HL-60 (cell line): Measurements from ENCODE around the gene RC3H2.

Experiments used
- DNase-seq, 2 experiments: peaks; one replicate each; pipeline ENCODE4 v3.0.0-alpha.2; 2010 to 2020; ENCODE audit warnings: low read depth in 1 of 2, low spot score in 1 of 2
- H3K27ac ChIP-seq: fragments of 250-450 bp; sonication (Bioruptor Pico); replicated peaks from 2 replicates; pipeline ENCODE4 v1.5.1; 2020; ENCODE audit warnings: mild to moderate bottlenecking, moderate library complexity
- H3K27me3 ChIP-seq: fragments of 250-450 bp; sonication (Bioruptor Pico); 2 replicates; pipeline ENCODE4 v1.5.1; 2021; ENCODE audit warnings: mild to moderate bottlenecking, moderate library complexity; ENCODE audit not compliant: insufficient read depth, poor library complexity, severe bottlenecking
- H3K4me3 ChIP-seq: replicated peaks from 2 replicates; pipeline ENCODE4 v1.5.1; 2011; ENCODE audit warnings: mild to moderate bottlenecking, control low read depth, low read length; ENCODE audit not compliant: insufficient read depth
- GABPA ChIP-seq: IDR thresholded peaks from 2 replicates; pipeline ENCODE4 v1.6.1; 2012; ENCODE audit warnings: low read depth
- POLR2AphosphoS5 ChIP-seq: IDR thresholded peaks from 2 replicates; pipeline ENCODE4 v1.6.1; 2012; ENCODE audit warnings: low read depth
- SPI1 ChIP-seq: IDR thresholded peaks from 2 replicates; pipeline ENCODE4 v1.6.1; 2012; ENCODE audit warnings: low read depth, mild to moderate bottlenecking, borderline replicate concordance
- TF ChIP-seq, protein P1 (sequence below): IDR thresholded peaks from 2 replicates; pipeline ENCODE4 v1.6.1; 2012; ENCODE audit warnings: low read depth; ENCODE audit not compliant: insufficient replicate concordance
- TF ChIP-seq, protein P2 (sequence below): IDR thresholded peaks from one replicate; pipeline ENCODE4 v1.5.1; 2011; ENCODE audit warnings: low read length, control low read depth, inconsistent platforms; ENCODE audit not compliant: insufficient read depth

RC3H2 gene

DNA sequence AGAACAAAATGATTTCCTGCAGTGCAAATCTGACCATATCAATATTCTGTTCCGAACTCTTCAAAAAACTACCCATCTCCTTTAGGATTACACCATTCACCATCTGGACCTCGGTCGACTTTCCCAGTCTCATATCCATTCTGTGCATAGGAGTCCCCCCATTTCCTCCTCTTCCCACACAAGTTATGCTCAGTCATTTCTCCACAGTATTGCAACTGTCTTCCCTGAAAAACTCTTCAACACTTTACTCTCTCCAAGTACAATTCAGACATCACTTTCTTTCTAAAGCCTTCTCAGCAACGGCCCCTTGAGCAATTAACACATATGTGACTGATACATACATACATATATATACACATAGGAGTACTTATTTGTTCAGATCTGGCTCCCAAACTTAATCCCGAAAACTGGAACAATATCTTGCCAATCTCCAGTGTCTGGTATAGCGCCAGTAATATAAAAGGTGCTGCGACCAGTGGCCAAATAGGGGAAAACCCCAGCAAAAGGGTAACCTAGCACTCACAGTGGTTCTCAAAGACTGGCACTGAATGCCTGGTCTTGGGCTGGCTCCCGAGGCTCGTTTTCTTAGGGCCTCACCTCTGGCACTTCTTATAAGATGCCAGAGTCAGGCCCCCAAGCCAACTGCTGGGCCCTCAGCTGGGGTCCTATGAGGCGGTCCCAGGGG, 25.5 kb upstream of the RC3H2 start:
- peak overlapping the region; percentile 82 for H3K27ac ChIP-seq
- H3K27me3 ChIP-seq: no peaks in the 10 kb centered on the region
- DNase-seq: peak in 1 of 2 experiments; percentile 27
- TF ChIP-seq SPI1 (no peak), GABPA (no peak), POLR2AphosphoS5 (no peak)
- TF ChIP-seq, protein P1, sequence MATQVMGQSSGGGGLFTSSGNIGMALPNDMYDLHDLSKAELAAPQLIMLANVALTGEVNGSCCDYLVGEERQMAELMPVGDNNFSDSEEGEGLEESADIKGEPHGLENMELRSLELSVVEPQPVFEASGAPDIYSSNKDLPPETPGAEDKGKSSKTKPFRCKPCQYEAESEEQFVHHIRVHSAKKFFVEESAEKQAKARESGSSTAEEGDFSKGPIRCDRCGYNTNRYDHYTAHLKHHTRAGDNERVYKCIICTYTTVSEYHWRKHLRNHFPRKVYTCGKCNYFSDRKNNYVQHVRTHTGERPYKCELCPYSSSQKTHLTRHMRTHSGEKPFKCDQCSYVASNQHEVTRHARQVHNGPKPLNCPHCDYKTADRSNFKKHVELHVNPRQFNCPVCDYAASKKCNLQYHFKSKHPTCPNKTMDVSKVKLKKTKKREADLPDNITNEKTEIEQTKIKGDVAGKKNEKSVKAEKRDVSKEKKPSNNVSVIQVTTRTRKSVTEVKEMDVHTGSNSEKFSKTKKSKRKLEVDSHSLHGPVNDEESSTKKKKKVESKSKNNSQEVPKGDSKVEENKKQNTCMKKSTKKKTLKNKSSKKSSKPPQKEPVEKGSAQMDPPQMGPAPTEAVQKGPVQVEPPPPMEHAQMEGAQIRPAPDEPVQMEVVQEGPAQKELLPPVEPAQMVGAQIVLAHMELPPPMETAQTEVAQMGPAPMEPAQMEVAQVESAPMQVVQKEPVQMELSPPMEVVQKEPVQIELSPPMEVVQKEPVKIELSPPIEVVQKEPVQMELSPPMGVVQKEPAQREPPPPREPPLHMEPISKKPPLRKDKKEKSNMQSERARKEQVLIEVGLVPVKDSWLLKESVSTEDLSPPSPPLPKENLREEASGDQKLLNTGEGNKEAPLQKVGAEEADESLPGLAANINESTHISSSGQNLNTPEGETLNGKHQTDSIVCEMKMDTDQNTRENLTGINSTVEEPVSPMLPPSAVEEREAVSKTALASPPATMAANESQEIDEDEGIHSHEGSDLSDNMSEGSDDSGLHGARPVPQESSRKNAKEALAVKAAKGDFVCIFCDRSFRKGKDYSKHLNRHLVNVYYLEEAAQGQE: no peak
- TF ChIP-seq, protein P2, sequence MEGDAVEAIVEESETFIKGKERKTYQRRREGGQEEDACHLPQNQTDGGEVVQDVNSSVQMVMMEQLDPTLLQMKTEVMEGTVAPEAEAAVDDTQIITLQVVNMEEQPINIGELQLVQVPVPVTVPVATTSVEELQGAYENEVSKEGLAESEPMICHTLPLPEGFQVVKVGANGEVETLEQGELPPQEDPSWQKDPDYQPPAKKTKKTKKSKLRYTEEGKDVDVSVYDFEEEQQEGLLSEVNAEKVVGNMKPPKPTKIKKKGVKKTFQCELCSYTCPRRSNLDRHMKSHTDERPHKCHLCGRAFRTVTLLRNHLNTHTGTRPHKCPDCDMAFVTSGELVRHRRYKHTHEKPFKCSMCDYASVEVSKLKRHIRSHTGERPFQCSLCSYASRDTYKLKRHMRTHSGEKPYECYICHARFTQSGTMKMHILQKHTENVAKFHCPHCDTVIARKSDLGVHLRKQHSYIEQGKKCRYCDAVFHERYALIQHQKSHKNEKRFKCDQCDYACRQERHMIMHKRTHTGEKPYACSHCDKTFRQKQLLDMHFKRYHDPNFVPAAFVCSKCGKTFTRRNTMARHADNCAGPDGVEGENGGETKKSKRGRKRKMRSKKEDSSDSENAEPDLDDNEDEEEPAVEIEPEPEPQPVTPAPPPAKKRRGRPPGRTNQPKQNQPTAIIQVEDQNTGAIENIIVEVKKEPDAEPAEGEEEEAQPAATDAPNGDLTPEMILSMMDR: no peak
- H3K4me3 ChIP-seq: peak overlapping the region; percentile 94

DNA sequence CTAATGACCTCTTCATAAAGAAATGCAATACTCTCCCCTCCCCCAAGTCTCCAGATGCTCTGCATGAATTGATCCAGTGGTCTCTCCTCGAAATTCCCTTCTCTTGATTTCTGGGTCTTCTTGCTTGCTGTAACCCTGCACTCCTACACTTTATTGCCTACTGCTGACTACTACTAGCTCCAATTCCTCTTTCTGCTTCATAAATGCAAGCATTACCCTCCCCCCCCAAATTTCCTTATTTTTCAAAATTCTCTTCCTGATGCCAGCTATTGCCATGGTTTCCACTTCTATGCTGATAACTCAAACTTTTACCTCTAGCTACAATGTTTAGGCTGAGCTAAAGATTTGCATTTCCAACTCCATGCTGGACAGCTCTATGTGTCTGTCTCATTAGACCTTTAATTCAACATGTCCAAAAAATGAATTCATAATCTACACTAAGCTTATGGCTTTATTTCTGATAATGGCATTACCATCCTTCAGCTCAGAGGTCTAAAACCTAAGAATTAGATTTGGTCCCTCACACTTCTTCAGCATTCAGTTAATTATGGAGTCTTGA, 24.7 kb upstream of the RC3H2 start:
- TF ChIP-seq, protein P2: no peak
- TF ChIP-seq SPI1 (peak; percentile 60; the same call in 1 of the 2 replicates), GABPA (no peak), POLR2AphosphoS5 (no peak)
- TF ChIP-seq, protein P1: peak; percentile 84
- no peak overlapping the region for H3K27ac ChIP-seq
- H3K27me3 ChIP-seq: no peaks in the 10 kb centered on the region
- H3K4me3 ChIP-seq: no peak overlapping the region
- DNase-seq: no peak

DNA sequence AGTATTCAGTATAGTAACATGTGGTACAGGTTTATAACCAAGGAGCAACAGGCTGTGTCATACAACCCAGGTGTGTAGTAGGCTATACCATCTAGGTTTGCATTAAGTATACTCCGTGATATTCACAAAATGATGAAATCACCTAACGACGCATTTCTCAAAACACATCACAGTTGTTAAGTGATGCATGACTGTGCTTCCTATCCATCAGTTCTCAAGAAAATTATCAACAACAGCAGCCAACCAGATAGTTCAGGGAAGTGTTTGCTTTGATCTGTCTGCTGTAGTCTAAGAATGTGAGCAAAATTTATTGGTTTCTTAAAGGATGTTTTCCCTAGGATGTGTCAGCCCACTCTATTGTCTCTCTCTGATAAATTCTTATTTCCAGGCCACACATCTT, 18.8 kb upstream of the RC3H2 start:
- no peaks in the 10 kb centered on the region for H3K27me3 ChIP-seq
- TF ChIP-seq GABPA: no peak
- TF ChIP-seq, protein P1: no peak
- TF ChIP-seq SPI1: no peak
- TF ChIP-seq POLR2AphosphoS5: no peak
- TF ChIP-seq, protein P2: no peak
- H3K4me3 ChIP-seq: no peak overlapping the region
- no peak for DNase-seq
- H3K27ac ChIP-seq: no peak overlapping the region
